SK-N-SH (cell line): ENCODE data around the gene AGAP1. TPM values are rescaled to one million over a fixed set of nuclear protein-coding genes. Genes with fewer than 3 reads are reported as not detected.

Experiments used
- CTCF ChIA-PET: fragments of 300-600, 350-600 bp; formaldehyde crosslinking; extraction: SDS; loops from one replicate; lab custom pipeline; 2021; lab: Yijun Ruan, JAX
- POLR2A ChIA-PET: fragments of 350-600 bp; sonication (Branson Sonifier 250); formaldehyde crosslinking; extraction: SDS; loops from one replicate; lab custom pipeline; 2020; ENCODE audit warnings: antibody characterized with exemption, inconsistent platforms; lab: Yijun Ruan, JAX
- DNase-seq: peaks from one replicate; pipeline ENCODE4 v3.0.0; 2012
- H2AFZ ChIP-seq: fragments of 200-600 bp; sonication (generic); 2 replicates; pipeline ENCODE4 v1.8.1; 2016; ENCODE audit warnings: antibody characterized with exemption, mild to moderate bottlenecking, low read depth
- H3F3A ChIP-seq: fragments of 200-600 bp; sonication (generic); replicated peaks from 2 replicates; pipeline ENCODE3; 2016; ENCODE audit warnings: antibody characterized with exemption, mild to moderate bottlenecking; ENCODE audit not compliant: insufficient read depth
- H3K27ac ChIP-seq, 2 experiments: fragments of 200-500 bp in 1 of 2; fragments of 200-600 bp in 1 of 2; sonication (Bioruptor generic) in 1 of 2; sonication (generic), shearing (Covaris generic) in 1 of 2; 2 replicates each; pipeline versions ENCODE4 v1.5.1 to v1.6.1; 2014 to 2016; ENCODE audit warnings: low read depth in 2 of 2, inconsistent platforms in 1 of 2, low read length in 1 of 2, mild to moderate bottlenecking in 1 of 2, mixed read lengths in 1 of 2
- H3K27me3 ChIP-seq: fragments of 200-600 bp; sonication (generic), shearing (Covaris generic); 2 replicates; pipeline ENCODE4 v1.6.1; 2016; ENCODE audit warnings: mixed run types; ENCODE audit not compliant: insufficient read depth
- H3K36me3 ChIP-seq, 2 experiments: fragments of 200-500 bp in 1 of 2; fragments of 200-600 bp in 1 of 2; sonication (Bioruptor generic) in 1 of 2; sonication (generic) in 1 of 2; replicated peaks in 1 of 2; 2 replicates each; pipeline versions ENCODE3 to v1.5.1; 2014 to 2016; ENCODE audit warnings: low read length in 1 of 2, mild to moderate bottlenecking in 1 of 2; ENCODE audit not compliant: insufficient read depth in 2 of 2, control insufficient read depth in 1 of 2
- H3K4me1 ChIP-seq, 2 experiments: fragments of 200-500 bp in 1 of 2; fragments of 200-600 bp in 1 of 2; sonication (Bioruptor generic) in 1 of 2; sonication (generic), shearing (Covaris generic) in 1 of 2; 2 replicates each; pipeline versions ENCODE4 v1.5.1 to v1.6.1; 2014 to 2016; ENCODE audit warnings: low read depth in 1 of 2, low read length in 1 of 2, mixed run types in 1 of 2; ENCODE audit not compliant: insufficient read depth in 2 of 2, control insufficient read depth in 1 of 2
- H3K4me2 ChIP-seq: fragments of 200-600 bp; sonication (generic), shearing (Covaris generic); 2 replicates; pipeline ENCODE4 v1.6.1; 2017; ENCODE audit warnings: mixed run types
- H3K4me3 ChIP-seq, 2 experiments: fragments of 200-500 bp in 1 of 2; fragments of 200-600 bp in 1 of 2; sonication (Bioruptor generic) in 1 of 2; sonication (generic), shearing (Covaris generic) in 1 of 2; 2 replicates each; pipeline versions ENCODE4 v1.5.1 to v1.8.1; 2014 to 2016; ENCODE audit warnings: low read depth in 2 of 2, inconsistent platforms in 1 of 2, low read length in 1 of 2, mild to moderate bottlenecking in 1 of 2, mixed read lengths in 1 of 2, moderate library complexity in 1 of 2
- H3K79me2 ChIP-seq: fragments of 200-600 bp; sonication (generic); 2 replicates; pipeline ENCODE4 v1.8.1; 2017; ENCODE audit warnings: mild to moderate bottlenecking; ENCODE audit not compliant: insufficient read depth
- H3K9ac ChIP-seq: fragments of 200-600 bp; sonication (generic); 2 replicates; pipeline ENCODE4 v1.6.1; 2017; ENCODE audit warnings: mixed run types
- H3K9me2 ChIP-seq: fragments of 200-600 bp; sonication (generic); 2 replicates; pipeline ENCODE4 v1.6.1; 2017; ENCODE audit warnings: mixed run types
- H3K9me3 ChIP-seq: fragments of 200-600 bp; sonication (generic); 2 replicates; pipeline ENCODE4 v1.6.1; 2017; ENCODE audit warnings: mixed run types, mild to moderate bottlenecking, moderate library complexity
- H4K20me1 ChIP-seq: fragments of 200-600 bp; sonication (generic); 2 replicates; pipeline ENCODE4 v1.6.1; 2017; ENCODE audit warnings: mild to moderate bottlenecking, mixed run types; ENCODE audit not compliant: insufficient read depth
- EP300 ChIP-seq, 2 experiments: IDR thresholded peaks; 2 replicates each; pipeline versions ENCODE4 v1.4.0 to v1.6.1; 2012; ENCODE audit warnings: borderline replicate concordance in 1 of 2, low read depth in 1 of 2, low read length in 1 of 2
- EZH2phosphoT487 ChIP-seq: fragments of 200-600 bp; sonication (generic); IDR thresholded peaks from 2 replicates; pipeline ENCODE4 v1.6.1; 2017; ENCODE audit warnings: low read depth, mixed run types, mild to moderate bottlenecking, antibody characterized with exemption, moderate library complexity, borderline replicate concordance
- FOSL2 ChIP-seq: IDR thresholded peaks from 2 replicates; pipeline ENCODE4 v1.4.0; 2012; ENCODE audit warnings: low read depth, mild to moderate bottlenecking, moderate library complexity, borderline replicate concordance
- FOXM1 ChIP-seq: IDR thresholded peaks from 2 replicates; pipeline ENCODE4 v1.4.0; 2012; ENCODE audit warnings: low read depth, mild to moderate bottlenecking
- MAX ChIP-seq: IDR thresholded peaks from 2 replicates; pipeline ENCODE4 v1.4.0; 2012; ENCODE audit warnings: low read depth
- MEF2A ChIP-seq: IDR thresholded peaks from 2 replicates; pipeline ENCODE4 v1.4.0; 2012; ENCODE audit warnings: low read depth, borderline replicate concordance
- MXI1 ChIP-seq: IDR thresholded peaks from 2 replicates; pipeline ENCODE4 v1.6.1; 2012; ENCODE audit warnings: mild to moderate bottlenecking, low read depth, low read length, improper control_type of control experiment
- NFIC ChIP-seq: IDR thresholded peaks from 2 replicates; pipeline ENCODE4 v1.4.0; 2012; ENCODE audit warnings: borderline replicate concordance
- POLR2AphosphoS5 ChIP-seq: IDR thresholded peaks from 2 replicates; pipeline ENCODE4 v1.6.1; 2012; ENCODE audit warnings: low read depth, low read length
- RAD21 ChIP-seq: IDR thresholded peaks from 2 replicates; pipeline ENCODE4 v1.6.1; 2012; ENCODE audit warnings: mild to moderate bottlenecking, low read length
- RCOR1 ChIP-seq: fragments of 150-350 bp; IDR thresholded peaks from 2 replicates; pipeline ENCODE4 v1.6.1; 2017; ENCODE audit warnings: antibody characterized with exemption, low read length
- SMC3 ChIP-seq: IDR thresholded peaks from 2 replicates; pipeline ENCODE4 v1.6.1; 2012; ENCODE audit warnings: low read depth, low read length, improper control_type of control experiment
- TEAD4 ChIP-seq: IDR thresholded peaks from 2 replicates; pipeline ENCODE4 v1.4.0; 2012; ENCODE audit warnings: mild to moderate bottlenecking, borderline replicate concordance; ENCODE audit not compliant: insufficient read depth
- USF2 ChIP-seq: fragments of 150-350 bp; IDR thresholded peaks from 2 replicates; pipeline ENCODE4 v1.6.1; 2017; ENCODE audit warnings: antibody characterized with exemption, low read length, low read depth, borderline replicate concordance
- WGBS: methylation state at CpG from one replicate; pipeline ENCODE4 v1.1.6; 2017; ENCODE audit warnings: low lambda C conversion rate; 5-methylcytosine and 5-hydroxymethylcytosine counted together
- polyA plus RNA-seq, 3 experiments: library from polyadenylated mRNA; depleted of rRNA; stranded (reverse); fragments of >200 nt; gene quantifications; 2 replicates each; pipeline ENCODE4 v1.2.3, GENCODE V29; 2012
- TF ChIP-seq, protein P1 (sequence below): IDR thresholded peaks from 2 replicates; pipeline ENCODE4; 2012
- TF ChIP-seq, protein P2 (sequence below): IDR thresholded peaks from 2 replicates; pipeline ENCODE4 v1.6.1; 2012; ENCODE audit warnings: mild to moderate bottlenecking, low read depth, low read length, moderate library complexity
- TF ChIP-seq, protein P3 (sequence below): IDR thresholded peaks from 2 replicates; pipeline ENCODE4 v1.4.0; 2012; ENCODE audit warnings: low read depth, borderline replicate concordance
- TF ChIP-seq, protein P4 (sequence below): fragments of 150-350 bp; IDR thresholded peaks from 2 replicates; pipeline ENCODE4 v1.6.1; 2016; ENCODE audit warnings: mild to moderate bottlenecking, low read depth, low read length

Gene AGAP1
- polyA plus RNA-seq, 1 of the 3 experiments (the other 2 are of a cell fraction) = 8.8 TPM

DNA sequence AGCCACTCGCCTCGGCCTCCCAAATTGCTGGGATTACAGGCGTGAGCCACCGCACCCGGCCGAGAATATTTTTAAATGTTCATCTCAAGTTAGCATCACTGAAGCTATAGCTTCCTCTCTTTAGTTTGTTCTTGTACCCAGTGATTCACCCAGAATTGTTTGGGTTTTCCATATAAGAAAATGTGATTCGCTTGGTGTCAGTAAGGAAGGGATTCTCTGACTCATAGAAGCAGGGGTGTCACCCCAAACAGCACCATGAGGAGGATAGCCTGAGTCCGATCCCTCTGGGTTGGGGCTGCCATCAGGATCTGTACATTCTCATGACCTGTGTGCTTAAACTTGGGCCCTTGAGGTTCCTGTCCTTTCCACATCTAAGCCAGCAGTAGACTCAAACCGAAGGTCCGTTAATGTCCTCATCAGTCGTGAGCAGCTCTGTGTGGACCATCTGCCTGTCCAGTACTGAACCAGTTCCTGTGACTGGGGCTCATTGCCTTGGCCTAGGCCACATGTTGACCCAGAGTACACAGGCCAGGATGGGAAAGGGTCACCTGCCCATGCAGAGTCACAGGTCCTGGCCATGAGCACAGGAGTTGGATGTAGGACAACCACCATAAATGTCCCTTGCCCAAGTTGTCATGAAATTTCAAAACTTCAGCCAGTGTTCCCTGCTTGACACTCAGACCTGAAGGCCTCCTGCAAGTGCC is 362.5 kb downstream of the AGAP1 start:
- TF ChIP-seq EZH2phosphoT487 (no peak), SMC3 (no peak), FOXM1 (no peak), FOSL2 (no peak), USF2 (no peak), RAD21 (no peak), MEF2A (no peak), TEAD4 (no peak), EP300 (IDR thresholded peaks at IDR 0.05; ENCODE audit: borderline replicate concordance in 1 of 2, low read depth in 1 of 2, low read length in 1 of 2) (no peak), NFIC (no peak), MAX (no peak), MXI1 (no peak), RCOR1 (no peak), POLR2AphosphoS5 (no peak)
- TF ChIP-seq, protein P1, sequence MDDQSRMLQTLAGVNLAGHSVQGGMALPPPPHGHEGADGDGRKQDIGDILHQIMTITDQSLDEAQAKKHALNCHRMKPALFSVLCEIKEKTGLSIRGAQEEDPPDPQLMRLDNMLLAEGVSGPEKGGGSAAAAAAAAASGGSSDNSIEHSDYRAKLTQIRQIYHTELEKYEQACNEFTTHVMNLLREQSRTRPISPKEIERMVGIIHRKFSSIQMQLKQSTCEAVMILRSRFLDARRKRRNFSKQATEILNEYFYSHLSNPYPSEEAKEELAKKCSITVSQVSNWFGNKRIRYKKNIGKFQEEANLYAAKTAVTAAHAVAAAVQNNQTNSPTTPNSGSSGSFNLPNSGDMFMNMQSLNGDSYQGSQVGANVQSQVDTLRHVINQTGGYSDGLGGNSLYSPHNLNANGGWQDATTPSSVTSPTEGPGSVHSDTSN = no peak
- TF ChIP-seq, protein P2, sequence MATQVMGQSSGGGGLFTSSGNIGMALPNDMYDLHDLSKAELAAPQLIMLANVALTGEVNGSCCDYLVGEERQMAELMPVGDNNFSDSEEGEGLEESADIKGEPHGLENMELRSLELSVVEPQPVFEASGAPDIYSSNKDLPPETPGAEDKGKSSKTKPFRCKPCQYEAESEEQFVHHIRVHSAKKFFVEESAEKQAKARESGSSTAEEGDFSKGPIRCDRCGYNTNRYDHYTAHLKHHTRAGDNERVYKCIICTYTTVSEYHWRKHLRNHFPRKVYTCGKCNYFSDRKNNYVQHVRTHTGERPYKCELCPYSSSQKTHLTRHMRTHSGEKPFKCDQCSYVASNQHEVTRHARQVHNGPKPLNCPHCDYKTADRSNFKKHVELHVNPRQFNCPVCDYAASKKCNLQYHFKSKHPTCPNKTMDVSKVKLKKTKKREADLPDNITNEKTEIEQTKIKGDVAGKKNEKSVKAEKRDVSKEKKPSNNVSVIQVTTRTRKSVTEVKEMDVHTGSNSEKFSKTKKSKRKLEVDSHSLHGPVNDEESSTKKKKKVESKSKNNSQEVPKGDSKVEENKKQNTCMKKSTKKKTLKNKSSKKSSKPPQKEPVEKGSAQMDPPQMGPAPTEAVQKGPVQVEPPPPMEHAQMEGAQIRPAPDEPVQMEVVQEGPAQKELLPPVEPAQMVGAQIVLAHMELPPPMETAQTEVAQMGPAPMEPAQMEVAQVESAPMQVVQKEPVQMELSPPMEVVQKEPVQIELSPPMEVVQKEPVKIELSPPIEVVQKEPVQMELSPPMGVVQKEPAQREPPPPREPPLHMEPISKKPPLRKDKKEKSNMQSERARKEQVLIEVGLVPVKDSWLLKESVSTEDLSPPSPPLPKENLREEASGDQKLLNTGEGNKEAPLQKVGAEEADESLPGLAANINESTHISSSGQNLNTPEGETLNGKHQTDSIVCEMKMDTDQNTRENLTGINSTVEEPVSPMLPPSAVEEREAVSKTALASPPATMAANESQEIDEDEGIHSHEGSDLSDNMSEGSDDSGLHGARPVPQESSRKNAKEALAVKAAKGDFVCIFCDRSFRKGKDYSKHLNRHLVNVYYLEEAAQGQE = no peak
- TF ChIP-seq, protein P3, sequence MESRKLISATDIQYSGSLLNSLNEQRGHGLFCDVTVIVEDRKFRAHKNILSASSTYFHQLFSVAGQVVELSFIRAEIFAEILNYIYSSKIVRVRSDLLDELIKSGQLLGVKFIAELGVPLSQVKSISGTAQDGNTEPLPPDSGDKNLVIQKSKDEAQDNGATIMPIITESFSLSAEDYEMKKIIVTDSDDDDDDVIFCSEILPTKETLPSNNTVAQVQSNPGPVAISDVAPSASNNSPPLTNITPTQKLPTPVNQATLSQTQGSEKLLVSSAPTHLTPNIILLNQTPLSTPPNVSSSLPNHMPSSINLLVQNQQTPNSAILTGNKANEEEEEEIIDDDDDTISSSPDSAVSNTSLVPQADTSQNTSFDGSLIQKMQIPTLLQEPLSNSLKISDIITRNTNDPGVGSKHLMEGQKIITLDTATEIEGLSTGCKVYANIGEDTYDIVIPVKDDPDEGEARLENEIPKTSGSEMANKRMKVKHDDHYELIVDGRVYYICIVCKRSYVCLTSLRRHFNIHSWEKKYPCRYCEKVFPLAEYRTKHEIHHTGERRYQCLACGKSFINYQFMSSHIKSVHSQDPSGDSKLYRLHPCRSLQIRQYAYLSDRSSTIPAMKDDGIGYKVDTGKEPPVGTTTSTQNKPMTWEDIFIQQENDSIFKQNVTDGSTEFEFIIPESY = no peak
- TF ChIP-seq, protein P4, sequence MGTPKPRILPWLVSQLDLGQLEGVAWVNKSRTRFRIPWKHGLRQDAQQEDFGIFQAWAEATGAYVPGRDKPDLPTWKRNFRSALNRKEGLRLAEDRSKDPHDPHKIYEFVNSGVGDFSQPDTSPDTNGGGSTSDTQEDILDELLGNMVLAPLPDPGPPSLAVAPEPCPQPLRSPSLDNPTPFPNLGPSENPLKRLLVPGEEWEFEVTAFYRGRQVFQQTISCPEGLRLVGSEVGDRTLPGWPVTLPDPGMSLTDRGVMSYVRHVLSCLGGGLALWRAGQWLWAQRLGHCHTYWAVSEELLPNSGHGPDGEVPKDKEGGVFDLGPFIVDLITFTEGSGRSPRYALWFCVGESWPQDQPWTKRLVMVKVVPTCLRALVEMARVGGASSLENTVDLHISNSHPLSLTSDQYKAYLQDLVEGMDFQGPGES = no peak
- Histone ChIP-seq H3K9me2 (no peaks in the 10 kb centered on the region), H3K4me1 (peaks cover 3 to 13% of the 10 kb centered on the region in 2 experiments; a peak in 2 of 4 replicates), H3F3A (no peaks in the 10 kb centered on the region), H3K9ac (no peak overlapping the region), H3K27me3 (no peaks in the 10 kb centered on the region), H3K4me3 (no peak overlapping the region), H2AFZ (no peak overlapping the region), H4K20me1 (no peaks in the 10 kb centered on the region), H3K36me3 (no peaks in the 10 kb centered on the region), H3K4me2 (no peak overlapping the region), H3K27ac (no peak overlapping the region), H3K9me3 (no peaks in the 10 kb centered on the region), H3K79me2 (no peaks in the 10 kb centered on the region)
- 97% methylated on average over 11 of the region's 11 CpGs for WGBS
- POLR2A ChIA-PET = no interaction called here
- CTCF ChIA-PET = interaction anchor here (1.5 kb wide), 1 partner anchor 320 kb away, joined by 5 read pairs; no protein-coding TSS in a partner anchor
- DNase-seq = no peak
